ENCODE results near the gene TRPM2.
A peak's percentile ranks its signal among the peaks of the same experiment; 100 is the strongest.
"Not testable (repeated sequence)": the region's sequence is repeated elsewhere in the genome, so short reads cannot be mapped to it uniquely, and the experiment has no call there.

The TRPM2 gene

DNA sequence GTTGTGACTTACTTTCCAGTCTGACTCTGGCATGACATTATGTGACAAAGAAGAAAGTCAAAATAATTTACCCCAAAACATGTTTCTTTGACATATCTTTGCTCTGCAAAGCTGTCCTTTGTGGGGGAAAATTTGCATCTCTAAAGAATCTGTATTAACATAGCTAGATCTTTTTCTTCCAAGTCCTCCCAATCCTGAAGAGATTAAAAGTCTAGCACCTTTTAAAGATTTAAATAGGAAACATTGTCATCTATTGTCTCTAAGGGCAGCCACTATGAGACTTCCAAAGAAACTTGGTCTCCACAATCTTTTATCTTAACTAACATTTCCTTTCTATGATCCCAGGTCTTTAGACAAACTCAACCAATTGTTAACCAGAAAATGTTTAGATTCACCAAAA, 117.9 kb downstream of the TRPM2 start:
- DNase-seq = no peak
- intact Hi-C loops (cut with DNase I) = loop anchor here (5.0 kb wide), 1 partner anchor 789 kb away; no protein-coding TSS in a partner anchor

DNA sequence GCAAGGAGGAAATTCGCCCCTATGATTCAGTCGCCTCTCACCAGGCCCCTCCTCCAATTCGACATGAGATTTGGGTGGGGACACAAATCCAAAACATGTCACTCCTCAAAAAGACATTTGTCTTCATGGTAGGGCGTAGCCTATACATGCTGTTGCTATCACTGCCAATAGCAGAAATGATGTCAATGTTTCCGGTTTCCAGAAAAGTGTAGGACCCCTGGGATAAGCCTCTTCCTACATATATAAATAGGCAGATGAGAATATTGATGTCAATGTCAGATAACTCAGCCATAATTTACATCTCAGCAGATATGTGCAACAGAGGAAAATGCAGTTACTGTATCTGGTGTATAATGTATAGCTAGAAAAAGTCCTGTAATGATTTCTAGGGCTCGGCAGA, 118.6 kb downstream of the TRPM2 start:
- intact Hi-C loops (cut with DNase I) = loop anchor here (5.0 kb wide), 1 partner anchor 790 kb away; no protein-coding TSS in a partner anchor

DNA sequence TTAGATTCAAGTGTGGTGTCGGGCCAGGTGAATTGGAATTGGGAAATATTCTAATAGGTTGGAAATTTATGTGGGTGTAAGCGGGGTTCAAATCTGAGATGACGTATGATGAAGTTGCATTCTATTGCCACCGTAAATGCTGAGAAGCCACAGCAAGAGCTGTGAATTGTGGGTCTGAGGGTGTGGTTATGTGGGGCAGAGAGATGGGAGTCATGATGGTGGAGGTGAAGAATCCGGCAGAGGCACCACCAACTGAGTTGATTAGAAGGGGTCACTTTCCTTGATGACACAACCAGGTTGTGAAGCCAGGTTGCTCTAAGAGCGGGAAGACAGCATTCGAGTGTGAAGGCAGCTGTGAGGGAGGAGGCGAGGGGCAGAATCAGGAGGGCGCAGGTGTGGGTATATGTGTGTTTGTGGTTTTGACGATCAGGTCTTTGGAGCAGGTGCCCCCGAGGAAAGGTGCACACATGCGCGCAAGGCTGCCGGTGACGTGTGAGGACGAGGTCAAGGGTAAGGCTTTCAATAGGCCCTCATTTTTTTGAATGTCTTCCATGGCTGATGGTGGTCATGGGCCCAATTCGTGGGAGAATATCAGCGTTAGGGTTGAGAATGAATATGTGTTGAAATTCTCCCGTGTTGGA, 120.6 kb downstream of the TRPM2 start:
- DNase-seq = peak in 2 of 10 donors; percentile 18 to 52
- intact Hi-C loops (cut with DNase I) = loop anchor here (5.0 kb wide), 1 partner anchor 792 kb away; no protein-coding TSS in a partner anchor

More for the DNA sequence above, 118.6 kb downstream of the TRPM2 start:
- DNase-seq = peak in 1 of 10 donors; percentile 15

DNA sequence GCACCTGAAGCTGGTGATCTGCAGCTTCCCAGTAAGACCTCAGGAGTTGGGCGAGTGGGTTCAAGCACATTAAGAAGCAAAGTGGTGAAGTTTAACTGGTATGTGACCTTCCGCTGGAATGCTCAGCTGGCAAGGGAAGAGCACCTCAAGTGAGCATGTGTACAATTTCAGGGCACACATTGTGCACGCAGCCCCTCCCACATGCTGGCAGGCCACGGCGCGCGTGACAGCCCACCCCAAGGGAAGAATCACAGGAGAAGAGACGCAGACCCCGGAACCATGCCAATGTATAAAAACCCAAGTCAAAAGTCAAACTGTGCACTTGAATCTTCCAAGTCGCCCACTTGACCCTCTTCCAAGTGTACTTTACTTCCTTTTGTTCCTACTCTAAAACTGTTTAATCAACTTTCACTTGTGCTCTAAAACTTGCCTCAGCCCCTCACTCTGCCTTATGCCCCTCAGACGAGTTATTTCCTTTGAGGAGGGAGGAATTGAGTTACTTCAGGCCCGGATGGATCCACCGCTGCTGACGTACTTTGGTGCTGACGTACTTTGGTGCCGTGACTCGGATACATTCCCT, 121.9 kb downstream of the TRPM2 start:
- DNase-seq = peak in 2 of 10 donors; percentile 50
- intact Hi-C loops (cut with DNase I) = no loop called here

DNA sequence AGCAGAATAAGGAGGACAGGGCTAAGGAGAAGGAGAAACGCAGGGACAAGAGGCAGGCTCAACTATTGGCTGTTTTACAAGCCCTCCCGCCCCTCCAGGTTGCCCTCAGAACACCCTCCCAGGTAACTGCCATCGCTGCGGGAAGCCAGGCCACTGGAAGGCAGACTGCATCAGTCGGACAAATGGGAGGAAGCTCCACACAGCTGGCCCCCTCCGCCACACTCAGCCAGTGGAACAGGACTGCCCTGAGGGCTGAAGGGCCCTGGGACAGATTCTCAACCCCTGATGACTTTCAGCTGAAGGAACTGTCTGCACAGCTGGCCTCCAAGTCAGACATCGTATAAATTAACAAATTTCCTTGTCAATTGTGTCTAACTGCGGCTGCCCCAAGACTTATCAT, 123.7 kb downstream of the TRPM2 start:
- intact Hi-C loops (cut with DNase I) = no loop called here
- peak in 2 of 10 donors; percentile 37 to 72 for DNase-seq

DNA sequence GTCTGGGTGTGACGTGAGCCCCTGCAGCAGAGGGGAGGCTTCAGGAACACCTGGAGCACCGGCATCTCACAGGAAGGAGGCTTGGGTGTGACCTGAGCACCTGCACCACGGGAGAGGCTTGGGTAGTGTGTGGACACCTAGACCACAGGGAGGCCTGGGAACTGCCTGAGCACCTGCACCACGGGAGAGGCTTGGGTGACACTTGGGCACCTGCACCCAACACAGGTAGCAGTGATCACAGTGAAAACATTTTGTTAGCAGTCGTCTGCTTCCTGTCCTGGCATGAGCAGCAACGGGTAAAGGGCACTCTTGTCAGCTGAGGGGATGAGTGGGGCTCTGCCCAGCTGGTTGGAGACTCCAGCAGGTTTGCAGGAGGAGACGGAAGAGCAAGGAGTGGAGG, 124.3 kb downstream of the TRPM2 start:
- peak in 2 of 10 donors; percentile 32 to 57 for DNase-seq
- intact Hi-C loops (cut with DNase I) = no loop called here

DNA sequence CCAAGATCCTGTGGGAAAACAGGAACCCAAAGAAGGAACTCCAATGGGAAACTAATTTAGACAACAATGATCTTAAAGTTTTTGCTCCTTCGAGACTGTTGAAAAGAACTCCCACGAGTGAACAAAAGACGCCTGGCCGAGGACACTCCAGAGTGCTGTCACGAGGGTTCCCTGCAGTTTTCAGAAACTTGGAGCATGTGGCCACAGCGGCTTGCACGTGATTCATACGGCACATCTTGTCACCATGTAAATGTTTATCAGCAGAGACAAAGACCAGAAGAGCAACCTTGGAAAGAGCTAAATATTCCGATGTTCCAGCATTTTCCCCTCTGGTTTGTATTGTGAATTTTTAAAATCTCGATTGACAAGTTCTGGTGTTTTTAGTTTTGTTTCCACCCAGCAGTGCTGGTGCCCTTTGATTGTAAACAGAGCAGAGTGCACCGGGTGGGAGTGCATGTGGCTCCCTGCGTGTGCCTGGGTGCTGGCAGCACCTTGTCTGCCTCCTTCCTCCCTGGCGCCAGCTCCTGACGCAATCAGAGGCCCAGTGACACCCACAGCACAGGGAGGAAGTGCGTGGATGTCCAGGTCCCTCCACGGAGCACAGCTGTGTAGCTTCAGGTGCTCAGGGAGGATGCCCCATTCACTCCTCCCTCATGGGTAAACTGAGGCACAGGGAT, 124.8 kb downstream of the TRPM2 start:
- intact Hi-C loops (cut with DNase I) = no loop called here
- DNase-seq = peak in 2 of 10 donors; percentile 53 to 72

DNA sequence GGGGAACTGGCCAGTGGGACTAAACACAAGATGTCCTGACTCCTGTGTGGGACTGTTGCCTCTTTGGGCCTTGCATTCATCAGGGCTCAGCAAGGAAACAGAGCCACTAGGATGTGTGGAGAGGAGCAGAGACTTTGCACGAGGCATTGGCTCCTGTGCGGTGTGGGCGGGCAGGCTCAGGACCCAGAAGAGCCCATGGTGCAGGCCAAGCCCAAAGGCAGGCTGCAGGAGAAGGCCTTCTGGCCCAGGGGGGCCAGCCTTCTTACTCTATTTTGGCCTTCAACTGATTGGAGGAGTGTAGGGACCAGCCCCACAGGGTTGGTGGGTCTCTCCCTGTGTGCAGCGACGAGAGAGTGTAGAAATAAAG, 125.4 kb downstream of the TRPM2 start:
- DNase-seq = peak in 1 of 10 donors; percentile 46
- intact Hi-C loops (cut with DNase I) = no loop called here

DNA sequence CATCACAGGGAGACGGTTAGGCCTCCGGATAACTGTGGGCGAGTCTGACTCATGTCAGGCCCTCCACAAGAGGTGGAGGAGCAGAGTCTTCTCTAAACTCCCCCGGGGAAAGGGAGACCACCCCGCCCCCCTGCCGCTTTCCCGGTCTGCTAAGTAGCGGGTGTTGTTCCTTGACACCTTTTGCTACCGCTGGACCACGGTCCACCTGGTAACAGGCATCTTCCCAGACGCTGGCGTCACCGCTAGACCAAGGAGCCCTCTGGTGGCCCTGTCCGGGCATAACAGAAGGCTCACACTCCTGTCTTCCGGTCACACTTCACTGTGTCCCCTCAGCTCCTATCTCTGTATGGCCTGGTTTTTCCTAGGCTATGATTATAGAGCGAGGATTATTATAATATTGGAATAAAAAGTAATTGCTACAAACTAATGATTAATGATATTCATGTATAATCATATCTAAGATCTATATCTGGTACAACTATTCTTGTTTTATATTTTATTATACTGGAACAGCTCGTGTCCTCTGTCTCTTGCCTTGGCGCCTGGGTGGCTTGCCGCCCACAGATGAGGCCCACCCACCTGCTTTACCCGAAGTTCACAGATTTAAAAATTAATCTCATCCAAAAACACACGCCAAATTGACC, 126.3 kb downstream of the TRPM2 start:
- DNase-seq = peak in 9 of 10 donors; percentile 29 to 94 (median 53)
- intact Hi-C loops (cut with DNase I) = not testable (repeated sequence)

DNA sequence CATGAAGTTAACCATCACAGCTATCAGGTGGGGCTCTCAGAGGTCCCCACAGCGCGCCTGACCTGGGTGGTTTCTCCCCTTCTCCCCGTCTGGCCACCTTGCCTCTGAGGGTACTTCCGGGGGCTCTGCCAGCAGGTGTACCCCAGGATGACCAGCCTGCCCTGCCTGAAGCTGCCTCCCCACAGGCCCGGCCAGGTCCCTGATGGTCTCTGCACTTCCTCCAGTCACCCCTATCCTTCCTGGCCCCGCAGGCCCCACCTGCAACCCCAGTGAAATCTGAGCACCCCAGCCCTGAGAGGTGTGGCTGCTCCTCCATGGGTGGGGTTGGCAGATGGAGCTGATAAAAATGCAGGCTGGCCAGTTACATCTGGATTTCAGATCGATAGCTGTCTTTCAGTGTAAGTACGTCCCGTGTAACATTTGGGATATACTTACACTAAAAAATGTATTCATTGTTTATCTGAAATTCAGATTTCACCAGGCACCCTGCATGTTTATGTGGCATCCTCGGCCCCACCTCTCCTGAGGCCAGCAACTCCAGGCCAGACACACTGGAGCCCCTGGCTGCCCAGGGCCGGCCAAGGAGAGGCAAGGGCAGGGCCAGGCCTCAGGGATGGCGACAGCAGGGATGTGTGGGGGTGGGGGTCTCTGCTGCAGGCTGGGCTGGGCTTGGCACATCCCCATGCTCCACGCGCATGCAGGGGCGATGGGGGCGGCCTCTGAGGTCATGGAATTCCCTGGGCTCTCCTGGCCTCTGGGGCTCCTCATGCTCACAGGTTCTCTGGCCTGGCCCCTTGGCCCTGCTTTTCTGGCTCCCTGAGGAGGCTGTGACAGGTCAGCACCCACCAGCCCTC, 127.0 kb downstream of the TRPM2 start:
- intact Hi-C loops (cut with DNase I) = no loop called here
- DNase-seq = peak in 2 of 10 donors; percentile 39 to 77

DNA sequence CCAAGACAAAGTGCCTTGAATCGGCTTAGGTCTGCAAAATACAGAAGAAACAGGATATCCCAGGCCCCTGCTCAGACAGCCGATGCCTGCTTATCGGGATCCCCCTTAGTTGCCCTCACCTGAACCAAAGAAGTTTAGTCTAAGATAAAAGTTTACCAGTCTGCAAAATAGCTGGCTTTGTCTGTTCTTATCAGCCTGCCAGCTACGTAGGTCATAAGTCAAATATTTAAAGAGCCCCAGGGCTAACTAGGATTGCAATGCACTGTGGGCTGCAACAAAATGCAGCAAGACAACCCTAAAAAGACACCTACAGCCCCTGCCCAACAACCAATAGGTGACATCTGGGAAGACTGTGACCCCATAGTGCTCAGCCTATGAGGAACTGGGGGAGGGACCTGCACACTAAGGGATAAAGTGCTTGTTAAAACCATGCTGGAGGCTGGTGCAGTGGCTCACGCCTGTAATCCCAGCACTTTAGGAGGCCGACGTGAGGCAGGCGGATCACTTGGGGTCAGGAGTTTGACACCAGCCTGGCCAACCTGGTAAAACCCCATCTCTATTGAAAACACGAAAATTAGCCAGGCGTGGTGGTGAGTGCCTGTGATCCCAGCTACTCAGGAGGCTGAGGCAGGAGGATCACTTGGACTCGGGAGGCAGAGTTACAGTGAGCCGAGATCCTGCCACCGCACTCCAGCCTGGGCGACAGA, 129.3 kb downstream of the TRPM2 start:
- DNase-seq = peak in 1 of 10 donors; percentile 7
- intact Hi-C loops (cut with DNase I) = no loop called here

DNA sequence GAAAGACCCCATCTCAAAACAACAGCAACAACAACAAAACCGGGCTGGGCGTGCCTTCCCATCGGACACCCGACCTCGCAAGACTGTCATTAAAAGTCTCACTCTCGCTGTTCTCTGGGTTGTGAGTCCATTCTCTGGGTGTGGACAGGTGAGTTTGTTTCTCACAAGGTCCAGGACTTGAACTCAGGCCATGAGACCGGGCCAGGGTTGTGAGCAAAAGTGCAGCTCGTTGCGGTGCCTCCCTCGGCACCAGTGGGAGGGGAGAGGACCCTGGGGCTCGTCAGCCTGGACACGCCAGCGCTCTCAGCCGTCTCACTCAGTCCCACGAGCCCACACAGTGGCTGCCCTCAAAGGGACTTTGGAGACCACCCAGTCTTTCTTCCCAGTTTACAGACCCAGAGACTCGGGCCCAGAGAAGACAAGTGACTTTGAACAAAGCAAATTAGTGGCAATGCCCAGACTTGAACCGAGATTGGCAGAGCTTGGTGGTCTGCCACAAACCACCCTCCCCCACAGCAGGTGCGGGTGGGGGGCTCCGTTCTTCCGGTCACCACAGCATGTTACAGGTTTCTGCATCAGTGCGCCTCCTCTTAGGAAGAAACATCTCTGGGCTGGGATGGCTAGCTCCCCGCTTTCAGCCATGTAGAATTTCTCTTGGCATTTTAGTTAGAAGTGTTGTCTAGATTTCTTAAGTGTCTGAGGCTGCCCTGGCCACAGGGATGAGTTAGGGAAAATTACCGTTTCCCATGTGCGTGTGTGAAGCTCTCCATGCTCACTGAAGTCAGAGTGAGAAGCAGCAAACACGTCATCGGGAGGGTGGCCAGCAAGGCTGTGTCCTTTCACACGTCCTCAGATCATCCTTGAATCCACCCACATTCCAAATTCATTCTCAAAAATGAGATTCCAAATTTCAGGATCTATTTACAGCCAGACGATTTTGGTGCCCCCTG, 130.1 kb downstream of the TRPM2 start:
- intact Hi-C loops (cut with DNase I) = no loop called here

DNA sequence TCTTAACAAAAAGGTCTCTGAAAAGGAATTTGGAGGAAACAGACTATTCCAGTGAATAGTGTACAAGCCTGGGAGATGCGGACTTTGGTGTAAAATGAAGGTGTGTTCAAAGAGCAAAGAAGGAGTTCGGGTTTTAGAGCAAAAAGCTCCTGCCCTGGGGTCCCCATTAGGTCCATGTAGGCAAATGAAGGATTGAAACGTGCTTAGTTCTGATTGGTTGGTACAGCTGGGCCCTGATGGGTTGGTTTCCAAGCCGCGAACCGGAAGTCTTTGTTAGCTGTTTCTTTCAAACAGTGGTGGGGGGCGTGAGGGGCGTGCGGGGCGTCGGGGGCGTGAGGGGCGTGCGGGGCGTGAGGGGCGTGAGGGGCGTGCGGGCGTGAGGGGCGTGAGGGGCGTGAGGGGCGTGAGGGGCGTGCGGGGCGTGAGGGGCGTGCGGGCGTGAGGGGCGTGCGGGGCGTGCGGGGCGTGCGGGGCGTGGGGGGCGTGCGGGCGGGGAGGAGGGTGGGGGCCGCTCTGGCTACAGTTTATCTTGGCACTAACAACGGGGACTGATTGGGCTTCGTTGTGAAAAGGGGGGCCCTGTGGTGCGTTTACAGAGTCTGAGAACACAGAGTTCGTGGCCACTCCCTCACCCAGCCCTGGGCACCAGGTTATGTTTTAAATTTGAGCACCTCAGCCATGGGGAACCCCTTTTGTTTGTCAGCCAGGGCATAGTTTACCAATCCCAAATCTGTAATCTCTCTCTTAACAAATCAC, 131.3 kb downstream of the TRPM2 start:
- DNase-seq = peak in 1 of 10 donors; percentile 24
- intact Hi-C loops (cut with DNase I) = no loop called here

More for the DNA sequence above, 130.1 kb downstream of the TRPM2 start:
- DNase-seq = peak in 2 of 10 donors; percentile 54 to 56

DNA sequence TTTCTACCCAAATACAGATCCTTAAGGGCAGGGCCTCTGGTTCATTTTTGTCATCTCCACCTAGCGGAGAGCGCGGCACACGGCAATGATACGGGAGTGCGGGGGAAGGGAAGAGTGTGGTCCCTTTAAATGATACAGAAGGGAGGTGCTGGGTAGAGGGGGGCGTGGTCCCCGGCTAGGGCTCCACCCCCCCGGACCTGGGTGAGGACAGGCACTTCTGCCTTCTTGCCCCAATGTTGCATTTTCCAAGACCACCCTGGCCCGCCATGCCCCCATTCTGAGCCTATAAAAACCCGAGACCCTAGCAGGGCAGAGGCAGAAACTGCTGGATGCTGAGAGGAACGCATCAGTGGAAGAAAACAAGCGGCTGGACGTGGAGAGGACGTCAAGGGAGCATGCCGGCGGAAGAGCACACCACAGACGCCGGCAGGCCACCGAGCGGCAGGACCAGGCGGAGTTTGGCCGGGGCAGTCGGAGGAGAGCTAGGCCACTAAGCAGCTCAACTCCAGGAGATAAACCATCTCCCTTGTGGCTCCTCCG, 131.9 kb downstream of the TRPM2 start:
- intact Hi-C loops (cut with DNase I) = no loop called here
- DNase-seq = peak in 2 of 10 donors; percentile 56 to 61

DNA sequence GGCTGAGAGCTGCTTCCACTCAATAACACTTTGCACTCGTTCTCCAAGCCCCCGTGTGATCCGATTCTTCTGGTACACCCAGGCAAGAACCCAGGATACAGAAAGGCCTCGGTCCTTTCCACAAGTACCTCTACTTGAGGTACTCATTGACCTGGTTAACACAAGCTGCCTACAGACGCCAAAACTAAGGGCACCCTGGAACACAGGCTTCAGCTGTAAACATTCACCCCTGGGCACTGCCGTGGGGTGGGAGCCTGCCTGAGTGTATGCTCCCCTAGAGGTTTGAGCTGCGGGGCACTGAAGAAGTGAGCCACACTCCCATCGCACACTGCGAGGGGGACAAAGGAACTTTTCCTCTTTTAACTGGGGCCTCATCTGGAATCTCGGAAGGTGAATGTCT, 132.4 kb downstream of the TRPM2 start:
- intact Hi-C loops (cut with DNase I) = no loop called here

DNA sequence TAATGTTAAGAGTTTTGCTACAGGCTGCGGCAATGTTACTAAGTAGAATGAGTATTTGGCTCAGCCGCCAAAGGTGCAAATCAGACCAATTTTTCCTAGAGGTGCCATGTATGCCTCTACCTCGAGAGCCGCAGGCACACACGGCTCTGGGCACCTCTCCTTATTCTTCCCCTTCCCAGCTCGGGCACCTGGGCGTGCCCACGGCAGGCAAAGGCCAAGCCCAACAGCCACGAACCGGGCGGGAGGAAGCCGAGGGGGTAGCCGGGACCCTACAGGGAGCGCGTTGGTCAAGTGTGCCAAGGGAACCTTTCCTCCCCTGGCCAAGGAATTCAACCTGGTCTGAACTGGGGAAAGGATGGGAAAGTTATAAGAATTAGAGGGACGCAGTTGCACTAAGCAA, 132.9 kb downstream of the TRPM2 start:
- peak in 2 of 10 donors; percentile 43 to 52 for DNase-seq
- intact Hi-C loops (cut with DNase I) = no loop called here

More for the DNA sequence above, 132.4 kb downstream of the TRPM2 start:
- peak in 1 of 10 donors; percentile 49 for DNase-seq

DNA sequence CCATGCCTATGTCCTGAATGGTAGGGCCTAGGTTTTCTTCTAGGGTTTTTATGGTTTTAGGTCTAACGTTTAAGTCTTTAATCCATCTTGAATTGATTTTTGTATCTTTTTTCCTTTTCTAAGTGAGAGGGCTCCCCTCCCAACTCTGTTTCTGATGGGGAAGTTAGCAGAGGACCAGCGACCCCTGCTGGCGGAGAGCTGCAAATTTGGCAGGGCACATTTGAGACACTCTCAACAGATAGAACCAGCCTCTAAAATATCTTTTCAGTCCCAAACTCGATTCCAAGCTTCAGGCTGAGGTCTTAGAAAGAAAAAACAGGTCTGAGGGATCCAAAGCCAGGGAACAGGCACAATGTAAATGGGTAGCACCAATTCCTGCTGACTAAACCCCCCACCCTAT, 134.4 kb downstream of the TRPM2 start:
- intact Hi-C loops (cut with DNase I) = no loop called here

More for the DNA sequence above, 134.4 kb downstream of the TRPM2 start:
- peak in 1 of 10 donors; percentile 11 for DNase-seq
